Liver (tissue), 9 donors: Measurements from ENCODE around the gene TESK2. TPM values are rescaled to one million over a fixed set of nuclear protein-coding genes. Genes with fewer than 3 reads are reported as not detected.

Experiments
- DNase-seq: peaks from one replicate; pipeline ENCODE4 v3.0.0-alpha.2; 2017; ENCODE audit warnings: low spot score
- H3K27ac ChIP-seq, 2 donors: one replicate each; pipeline ENCODE4 v1.7.0; 2013; ENCODE audit warnings: inconsistent platforms in 2 of 2, low read length in 2 of 2, control low read depth in 1 of 2, low read depth in 1 of 2, mild to moderate bottlenecking in 1 of 2
- H3K27me3 ChIP-seq, 4 donors: one replicate each; pipeline versions ENCODE4 v1.6.1 to v1.7.0; 2013; ENCODE audit warnings: low read length in 3 of 4, inconsistent platforms in 1 of 4, mild to moderate bottlenecking in 1 of 4, moderate library complexity in 1 of 4; ENCODE audit not compliant: control insufficient read depth in 4 of 4, insufficient read depth in 4 of 4
- H3K36me3 ChIP-seq, 4 donors: one replicate each; pipeline versions ENCODE4 v1.6.1 to v1.7.0; 2013; ENCODE audit warnings: low read length in 3 of 4, mild to moderate bottlenecking in 3 of 4, low read depth in 1 of 4, moderate library complexity in 1 of 4; ENCODE audit not compliant: control insufficient read depth in 4 of 4, insufficient read depth in 3 of 4
- H3K4me1 ChIP-seq, 4 donors: one replicate each; pipeline versions ENCODE4 v1.6.1 to v1.7.0; 2013; ENCODE audit warnings: low read length in 3 of 4, mild to moderate bottlenecking in 3 of 4, moderate library complexity in 1 of 4; ENCODE audit not compliant: control insufficient read depth in 4 of 4, insufficient read depth in 4 of 4
- H3K4me3 ChIP-seq, 3 donors: one replicate each; pipeline versions ENCODE4 v1.6.1 to v1.7.0; 2013; ENCODE audit warnings: low read length in 3 of 3, control low read depth in 1 of 3, low read depth in 1 of 3, mild to moderate bottlenecking in 1 of 3
- H3K9ac ChIP-seq, 2 donors: one replicate each; pipeline ENCODE4 v1.7.0; 2013; ENCODE audit warnings: low read length in 2 of 2, mild to moderate bottlenecking in 2 of 2, moderate library complexity in 2 of 2, control low read depth in 1 of 2, low read depth in 1 of 2
- H3K9me3 ChIP-seq, 4 donors: one replicate each; pipeline versions ENCODE4 v1.6.1 to v1.7.0; 2013; ENCODE audit warnings: low read length in 3 of 4; ENCODE audit not compliant: control insufficient read depth in 4 of 4
- EGR1 ChIP-seq, 2 donors: IDR thresholded peaks; 2 replicates each; pipeline ENCODE4 v1.6.1; 2016 to 2018; ENCODE audit warnings: antibody characterized with exemption in 2 of 2, low read depth in 2 of 2
- FOXA1 ChIP-seq: IDR thresholded peaks from 2 replicates; pipeline ENCODE4 v1.6.1; 2016; ENCODE audit warnings: antibody characterized with exemption
- FOXA2 ChIP-seq: IDR thresholded peaks from 2 replicates; pipeline ENCODE4 v1.6.1; 2016; ENCODE audit warnings: antibody characterized with exemption
- GABPA ChIP-seq, 2 donors: IDR thresholded peaks in 1 of 2; conservative IDR thresholded peaks in 1 of 2; 2 replicates each; pipeline ENCODE4 v1.6.1; 2016; ENCODE audit warnings: antibody characterized with exemption in 2 of 2, mild to moderate bottlenecking in 1 of 2, moderate library complexity in 1 of 2
- HNF4A ChIP-seq, 2 donors: conservative IDR thresholded peaks; 2 replicates each; pipeline ENCODE4 v1.6.1; 2016; ENCODE audit warnings: antibody characterized with exemption in 2 of 2, mild to moderate bottlenecking in 2 of 2
- HNF4G ChIP-seq: IDR thresholded peaks from 2 replicates; pipeline ENCODE4 v1.6.1; 2016; ENCODE audit warnings: antibody characterized with exemption
- JUND ChIP-seq, 2 donors: IDR thresholded peaks; 2 replicates each; pipeline ENCODE4 v1.6.1; 2016; ENCODE audit warnings: antibody characterized with exemption in 2 of 2
- NR2F2 ChIP-seq: IDR thresholded peaks from 2 replicates; pipeline ENCODE4 v1.6.1; 2016; ENCODE audit warnings: antibody characterized with exemption
- RAD21 ChIP-seq, 2 donors: IDR thresholded peaks; 2 replicates each; pipeline ENCODE4 v1.6.1; 2016; ENCODE audit warnings: antibody characterized with exemption in 2 of 2, mild to moderate bottlenecking in 2 of 2
- RXRA ChIP-seq, 2 donors: IDR thresholded peaks; 2 replicates each; pipeline ENCODE4 v1.6.1; 2017 to 2018; ENCODE audit warnings: antibody characterized with exemption in 2 of 2, mild to moderate bottlenecking in 1 of 2
- TAF1 ChIP-seq: conservative IDR thresholded peaks from 2 replicates; pipeline ENCODE4 v1.6.1; 2016; ENCODE audit warnings: antibody characterized with exemption, mild to moderate bottlenecking
- YY1 ChIP-seq: IDR thresholded peaks from 2 replicates; pipeline ENCODE4 v1.6.1; 2016; ENCODE audit warnings: antibody characterized with exemption, mild to moderate bottlenecking
- WGBS: extraction: QIAGEN DNeasy Blood & Tissue Kit; methylation state at CpG from one replicate; pipeline ENCODE4 v1.1.7; 2013; 5-methylcytosine and 5-hydroxymethylcytosine counted together
- polyA plus RNA-seq, 2 donors: library from polyadenylated mRNA; stranded (reverse) in 1 of 2; unstranded in 1 of 2; fragments of 200-250 nt in 1 of 2; fragments of >200 nt in 1 of 2; fragmentation: Nextera tagmentation in 1 of 2; extraction: Ambion mirVana in 1 of 2; gene quantifications; one replicate each; pipeline versions ENCODE4 v1.2.1 to v1.2.3, GENCODE V29; 2013 to 2015
- total RNA-seq, 2 donors: library from RNA; depleted of rRNA; stranded (reverse); fragments of >200 nt; gene quantifications; one replicate each; pipeline ENCODE4 v1.2.3, GENCODE V29; 2014
- TF ChIP-seq, protein P1 (sequence below): IDR thresholded peaks from 2 replicates; pipeline ENCODE4 v1.6.1; 2016; ENCODE audit warnings: antibody characterized with exemption, mild to moderate bottlenecking
- TF ChIP-seq, protein P2 (sequence below): IDR thresholded peaks from 2 replicates; pipeline ENCODE4 v1.6.1; 2016; ENCODE audit warnings: antibody characterized with exemption
- TF ChIP-seq, protein P3 (sequence below): IDR thresholded peaks from 2 replicates; pipeline ENCODE4 v1.6.1; 2016; ENCODE audit warnings: antibody characterized with exemption
- donor health status: healthy.
- donor health status: healthy.
- donor health status: healthy.
- donor health status: healthy.
- donor health status: healthy.

TESK2 gene
- total and polyA plus RNA-seq, 4 donors: 2.4 to 8.2 (median 5.2) TPM

DNA sequence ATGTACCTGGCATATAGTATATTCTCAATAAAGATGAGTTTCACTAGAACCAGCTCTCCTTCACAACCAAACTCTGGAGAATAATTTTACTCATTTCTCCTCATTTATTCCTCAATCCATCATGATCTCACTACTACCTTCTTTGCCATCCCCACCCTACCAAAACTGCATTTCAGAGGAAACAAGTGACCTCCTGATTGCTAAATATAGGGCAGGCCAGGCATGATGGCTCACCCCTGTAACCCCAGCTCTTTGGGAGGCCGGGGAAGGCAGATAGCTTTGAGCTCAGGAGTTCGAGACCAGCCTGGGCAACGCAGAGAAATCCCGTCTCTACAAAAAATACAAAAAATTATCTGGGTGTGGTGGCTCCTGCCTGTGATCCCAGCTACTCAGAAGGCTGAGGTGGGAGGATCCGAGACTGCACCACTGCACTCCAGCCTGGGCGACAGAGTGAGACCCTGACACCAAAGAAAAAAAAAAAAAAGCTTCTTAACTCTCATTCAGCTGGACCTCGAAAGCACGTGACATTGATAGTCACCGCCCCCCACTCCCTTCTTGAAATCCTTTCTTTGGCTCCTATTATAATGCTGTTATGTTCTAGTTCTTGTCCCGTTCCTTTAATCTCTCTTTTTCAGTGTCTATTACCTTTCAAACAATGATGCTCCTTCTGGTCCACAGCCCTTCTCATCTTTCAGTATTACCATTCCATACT, 2.1 kb downstream of the TESK2 start:
- no peak overlapping the region for H3K9ac ChIP-seq
- no peaks in the 10 kb centered on the region for H3K36me3 ChIP-seq
- peaks cover 2 to 27% (median 14%) of the 10 kb centered on the region in 4 donors for H3K4me1 ChIP-seq
- no peak overlapping the region for H3K27ac ChIP-seq
- H3K27me3 ChIP-seq: no peaks in the 10 kb centered on the region
- DNase-seq: no peak
- no peaks in the 10 kb centered on the region for H3K9me3 ChIP-seq
- WGBS: 91% methylated on average over 10 of the region's 10 CpGs
- peak overlapping the region in 1 of 3 donors; percentile 77 for H3K4me3 ChIP-seq
- no peak for TF ChIP-seq JUND (IDR thresholded peaks at IDR 0.05)
- TF ChIP-seq, protein P1, sequence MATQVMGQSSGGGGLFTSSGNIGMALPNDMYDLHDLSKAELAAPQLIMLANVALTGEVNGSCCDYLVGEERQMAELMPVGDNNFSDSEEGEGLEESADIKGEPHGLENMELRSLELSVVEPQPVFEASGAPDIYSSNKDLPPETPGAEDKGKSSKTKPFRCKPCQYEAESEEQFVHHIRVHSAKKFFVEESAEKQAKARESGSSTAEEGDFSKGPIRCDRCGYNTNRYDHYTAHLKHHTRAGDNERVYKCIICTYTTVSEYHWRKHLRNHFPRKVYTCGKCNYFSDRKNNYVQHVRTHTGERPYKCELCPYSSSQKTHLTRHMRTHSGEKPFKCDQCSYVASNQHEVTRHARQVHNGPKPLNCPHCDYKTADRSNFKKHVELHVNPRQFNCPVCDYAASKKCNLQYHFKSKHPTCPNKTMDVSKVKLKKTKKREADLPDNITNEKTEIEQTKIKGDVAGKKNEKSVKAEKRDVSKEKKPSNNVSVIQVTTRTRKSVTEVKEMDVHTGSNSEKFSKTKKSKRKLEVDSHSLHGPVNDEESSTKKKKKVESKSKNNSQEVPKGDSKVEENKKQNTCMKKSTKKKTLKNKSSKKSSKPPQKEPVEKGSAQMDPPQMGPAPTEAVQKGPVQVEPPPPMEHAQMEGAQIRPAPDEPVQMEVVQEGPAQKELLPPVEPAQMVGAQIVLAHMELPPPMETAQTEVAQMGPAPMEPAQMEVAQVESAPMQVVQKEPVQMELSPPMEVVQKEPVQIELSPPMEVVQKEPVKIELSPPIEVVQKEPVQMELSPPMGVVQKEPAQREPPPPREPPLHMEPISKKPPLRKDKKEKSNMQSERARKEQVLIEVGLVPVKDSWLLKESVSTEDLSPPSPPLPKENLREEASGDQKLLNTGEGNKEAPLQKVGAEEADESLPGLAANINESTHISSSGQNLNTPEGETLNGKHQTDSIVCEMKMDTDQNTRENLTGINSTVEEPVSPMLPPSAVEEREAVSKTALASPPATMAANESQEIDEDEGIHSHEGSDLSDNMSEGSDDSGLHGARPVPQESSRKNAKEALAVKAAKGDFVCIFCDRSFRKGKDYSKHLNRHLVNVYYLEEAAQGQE: no peak
- no peak for TF ChIP-seq YY1
- TF ChIP-seq HNF4A (conservative IDR thresholded peaks at IDR 0.05): no peak
- no peak for TF ChIP-seq RXRA (IDR thresholded peaks at IDR 0.05)

DNA sequence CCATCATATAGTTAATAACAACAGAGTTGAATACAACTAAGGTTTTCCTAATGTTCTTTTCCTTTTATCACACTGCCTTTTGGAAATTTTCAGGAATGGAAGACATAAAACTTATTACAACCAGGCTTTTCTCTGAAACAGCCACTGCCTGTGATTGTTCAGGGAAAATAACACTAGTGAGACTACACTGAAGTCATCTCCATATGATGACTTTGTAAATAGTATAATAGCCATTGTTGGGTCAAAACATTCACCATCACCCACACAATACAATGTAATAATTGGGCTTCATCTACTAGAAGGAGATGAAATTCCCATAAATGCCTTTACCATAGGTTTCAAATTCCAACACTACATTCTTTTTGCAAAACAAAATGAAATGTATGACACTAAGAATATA, 5.0 kb downstream of the TESK2 start:
- no peak for TF ChIP-seq FOXA1
- TF ChIP-seq, protein P2, sequence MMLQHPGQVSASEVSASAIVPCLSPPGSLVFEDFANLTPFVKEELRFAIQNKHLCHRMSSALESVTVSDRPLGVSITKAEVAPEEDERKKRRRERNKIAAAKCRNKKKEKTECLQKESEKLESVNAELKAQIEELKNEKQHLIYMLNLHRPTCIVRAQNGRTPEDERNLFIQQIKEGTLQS: no peak
- TF ChIP-seq FOXA2: no peak
- TF ChIP-seq, protein P3, sequence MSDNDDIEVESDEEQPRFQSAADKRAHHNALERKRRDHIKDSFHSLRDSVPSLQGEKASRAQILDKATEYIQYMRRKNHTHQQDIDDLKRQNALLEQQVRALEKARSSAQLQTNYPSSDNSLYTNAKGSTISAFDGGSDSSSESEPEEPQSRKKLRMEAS: no peak
- no peak for TF ChIP-seq YY1
- no peak for TF ChIP-seq RAD21 (IDR thresholded peaks at IDR 0.05)
- no peak for TF ChIP-seq HNF4G
- no peak for TF ChIP-seq RXRA (IDR thresholded peaks at IDR 0.05)
- no peak for TF ChIP-seq EGR1 (IDR thresholded peaks at IDR 0.05; ENCODE audit: low read depth in 2 of 2)
- TF ChIP-seq TAF1: no peak
- TF ChIP-seq GABPA (IDR thresholded peaks at IDR 0.05 in 1 of 2, conservative IDR thresholded peaks at IDR 0.05 in 1 of 2): no peak
- TF ChIP-seq HNF4A (conservative IDR thresholded peaks at IDR 0.05): no peak
- TF ChIP-seq, protein P1: no peak
- TF ChIP-seq NR2F2: no peak
- DNase-seq: no peak
- H3K4me1 ChIP-seq: peaks cover 2 to 20% (median 7%) of the 10 kb centered on the region in 4 donors
- H3K27ac ChIP-seq: no peak overlapping the region
- H3K4me3 ChIP-seq: no peak overlapping the region
- H3K9me3 ChIP-seq: no peaks in the 10 kb centered on the region
- no peaks in the 10 kb centered on the region for H3K36me3 ChIP-seq
- H3K9ac ChIP-seq: no peak overlapping the region
- no peaks in the 10 kb centered on the region for H3K27me3 ChIP-seq
